Naive B cell (primary cell): Measurements from ENCODE around the gene AP2A1. TPM values are rescaled to one million over a fixed set of nuclear protein-coding genes. Genes with fewer than 3 reads are reported as not detected.

ENCODE experiments used
- ATAC-seq, 2 donors: fragments of 150-1000 bp; cut with Tn5 transposase; 2 replicates each; pipeline ENCODE4 v1.10.0; 2021; ENCODE audit warnings: low read depth in 2 of 2, mild to moderate bottlenecking in 2 of 2, moderate library complexity in 2 of 2
- DNase-seq: peaks from one replicate; pipeline ENCODE4 v3.0.0; 2022
- H3K27ac Mint-ChIP-seq, 6 donors: one replicate each; pipeline ENCODE4 v1.8.0; 2020 to 2022; ENCODE audit warnings: mild to moderate bottlenecking in 6 of 6, mixed read lengths in 6 of 6, moderate library complexity in 5 of 6, inconsistent platforms in 2 of 6
- H3K27me3 Mint-ChIP-seq, 3 donors: one replicate each; pipeline ENCODE4 v1.8.0; 2021 to 2022; ENCODE audit warnings: mixed read lengths in 3 of 3, mild to moderate bottlenecking in 1 of 3
- H3K36me3 Mint-ChIP-seq, 2 donors: one replicate each; pipeline ENCODE4 v1.8.0; 2020 to 2022; ENCODE audit warnings: mixed read lengths in 2 of 2, inconsistent platforms in 1 of 2, mild to moderate bottlenecking in 1 of 2
- H3K4me1 Mint-ChIP-seq, 3 donors: one replicate each; pipeline ENCODE4 v1.8.0; 2020 to 2022; ENCODE audit warnings: mixed read lengths in 3 of 3, inconsistent platforms in 1 of 3, mild to moderate bottlenecking in 1 of 3, moderate library complexity in 1 of 3
- H3K4me3 Mint-ChIP-seq, 8 donors: one replicate each; pipeline ENCODE4 v1.8.0; 2020 to 2022; ENCODE audit warnings: mild to moderate bottlenecking in 8 of 8, mixed read lengths in 8 of 8, moderate library complexity in 8 of 8, inconsistent platforms in 2 of 8
- H3K9me3 Mint-ChIP-seq, 7 donors: one replicate each; pipeline ENCODE4 v1.8.0; 2020 to 2022; ENCODE audit warnings: mixed read lengths in 7 of 7, mild to moderate bottlenecking in 5 of 7, inconsistent platforms in 2 of 7, moderate library complexity in 1 of 7
- polyA plus RNA-seq, 6 donors: library from polyadenylated mRNA; unstranded; fragments of 300-500 nt; fragmentation: Illumina TruSeq; gene quantifications; one replicate each; pipeline ENCODE4 v1.2.3, GENCODE V29; 2021; ENCODE audit warnings: low read depth in 6 of 6

The AP2A1 gene
- polyA plus RNA-seq, 6 donors from 2014 or later, result 3.9 to 8.0 (median 5.0) TPM

DNA sequence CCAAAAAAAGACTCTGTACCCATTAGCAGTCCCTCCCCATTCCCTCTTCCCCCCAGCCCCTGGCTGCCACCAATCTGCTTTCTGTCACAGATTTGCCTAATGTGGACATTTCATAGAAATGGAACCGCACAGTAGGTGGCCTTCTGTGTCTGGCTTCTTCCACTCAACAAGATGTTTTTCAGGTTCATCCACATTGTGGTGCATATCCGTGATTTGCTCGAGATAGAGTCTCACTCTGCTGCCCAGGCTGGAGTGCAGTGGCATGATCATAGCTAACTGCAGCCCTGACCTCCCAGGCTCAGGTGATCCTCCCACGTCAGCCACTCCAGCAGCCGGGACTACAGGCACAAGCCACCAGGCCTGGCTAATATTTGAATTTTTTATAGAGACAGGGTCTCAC is 20.9 kb downstream of the AP2A1 start:
- Mint-ChIP-seq H3K27me3 (no peaks in the 10 kb centered on the region), H3K27ac (peak overlapping the region in 1 of 6 donors; percentile 42), H3K9me3 (no peaks in the 10 kb centered on the region), H3K4me1 (peaks cover 13 to 37% (median 19%) of the 10 kb centered on the region in 3 donors), H3K4me3 (no peak overlapping the region), H3K36me3 (peaks cover 23 to 24% of the 10 kb centered on the region in 2 donors)
- DNase-seq, result no peak
- ATAC-seq, result no peak

DNA sequence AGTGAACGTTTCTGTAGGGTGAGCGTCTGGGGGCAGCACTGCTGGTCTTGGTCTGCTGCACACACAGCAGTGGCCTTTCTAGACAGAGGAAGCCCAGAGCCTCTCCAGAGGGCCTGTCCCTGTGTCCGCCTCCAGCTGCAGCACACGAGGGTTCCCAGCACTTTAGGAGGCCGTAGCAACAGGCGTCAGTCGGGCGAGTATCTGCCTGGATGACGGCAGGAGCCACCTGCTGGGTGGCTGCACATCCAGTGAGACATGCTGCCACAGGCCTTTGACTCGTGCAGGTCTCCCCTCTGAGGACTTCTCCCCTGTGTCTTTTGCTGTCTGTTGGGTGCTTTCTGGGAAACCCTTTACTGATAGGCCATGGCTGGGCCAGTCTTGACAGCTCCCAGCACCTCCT is 22.1 kb downstream of the AP2A1 start:
- no peaks in the 10 kb centered on the region for H3K27me3 Mint-ChIP-seq
- H3K4me3 Mint-ChIP-seq, result no peak overlapping the region
- peak overlapping the region in 1 of 6 donors; percentile 39 for H3K27ac Mint-ChIP-seq
- ATAC-seq (no peak), DNase-seq (no peak)
- H3K4me1 Mint-ChIP-seq, result peaks cover 14 to 30% (median 19%) of the 10 kb centered on the region in 3 donors
- no peaks in the 10 kb centered on the region for H3K9me3 Mint-ChIP-seq
- peaks cover 18 to 20% of the 10 kb centered on the region in 2 donors for H3K36me3 Mint-ChIP-seq

DNA sequence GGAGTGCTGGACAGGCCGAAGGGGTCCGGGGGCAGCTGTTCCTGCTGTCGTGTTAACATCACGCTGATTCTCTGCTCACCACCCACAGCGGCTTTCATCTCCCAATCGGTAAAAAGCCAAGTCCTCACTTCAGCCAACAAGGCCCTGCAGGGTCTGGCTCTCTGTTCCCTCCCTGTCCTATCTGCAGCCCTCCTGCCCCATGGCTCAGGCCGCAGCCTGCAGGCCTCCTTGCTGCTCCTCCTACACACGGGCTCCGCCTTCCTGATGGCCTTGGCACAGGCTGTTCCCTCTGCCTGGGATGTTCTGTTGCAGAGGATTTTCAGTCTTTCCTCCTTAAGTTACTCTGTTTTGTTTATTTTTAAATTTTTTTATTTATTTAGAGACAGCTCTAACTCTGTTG is 24.1 kb downstream of the AP2A1 start:
- peaks cover 8% of the 10 kb centered on the region in 2 donors for H3K36me3 Mint-ChIP-seq
- DNase-seq (no peak), ATAC-seq (no peak)
- H3K4me3 Mint-ChIP-seq, result no peak overlapping the region
- H3K9me3 Mint-ChIP-seq, result no peaks in the 10 kb centered on the region
- H3K27ac Mint-ChIP-seq, result peak overlapping the region in 1 of 6 donors; percentile 47
- H3K27me3 Mint-ChIP-seq, result no peaks in the 10 kb centered on the region
- peaks cover 14 to 23% (median 14%) of the 10 kb centered on the region in 3 donors for H3K4me1 Mint-ChIP-seq

DNA sequence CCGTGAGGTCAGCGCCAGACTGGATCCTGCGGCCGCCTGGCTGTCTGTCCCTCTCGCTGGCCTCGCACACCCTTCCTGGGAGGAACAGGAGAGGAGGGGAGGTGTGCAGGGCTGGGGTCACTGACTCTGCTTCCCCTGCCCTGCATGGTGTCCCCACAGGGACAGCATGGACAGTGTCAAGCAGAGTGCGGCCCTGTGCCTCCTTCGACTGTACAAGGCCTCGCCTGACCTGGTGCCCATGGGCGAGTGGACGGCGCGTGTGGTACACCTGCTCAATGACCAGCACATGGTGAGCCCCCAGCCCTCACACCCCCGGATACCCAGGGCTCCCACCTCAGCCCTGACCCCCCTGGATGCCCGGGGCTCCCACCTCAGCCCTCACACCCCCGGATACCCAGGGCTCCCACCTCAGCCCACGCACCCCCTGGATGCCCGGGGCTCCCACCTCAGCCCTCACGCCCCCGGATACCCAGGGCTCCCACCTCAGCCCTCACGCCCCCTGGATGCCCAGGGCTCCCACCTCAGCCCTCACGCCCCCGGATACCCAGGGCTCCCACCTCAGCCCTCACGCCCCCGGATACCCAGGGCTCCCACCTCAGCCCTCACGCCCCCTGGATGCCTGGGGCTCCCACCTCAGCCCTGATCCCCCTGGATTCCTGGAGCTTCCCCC is 25.1 kb downstream of the AP2A1 start:
- H3K4me1 Mint-ChIP-seq, result peaks cover 7 to 23% (median 12%) of the 10 kb centered on the region in 3 donors
- H3K36me3 Mint-ChIP-seq, result peaks cover 14 to 16% of the 10 kb centered on the region in 2 donors
- H3K27me3 Mint-ChIP-seq, result no peaks in the 10 kb centered on the region
- H3K4me3 Mint-ChIP-seq, result no peak overlapping the region
- H3K27ac Mint-ChIP-seq, result peak overlapping the region in 1 of 6 donors; percentile 85
- H3K9me3 Mint-ChIP-seq, result no peaks in the 10 kb centered on the region
- no peak for ATAC-seq
- no peak for DNase-seq

DNA sequence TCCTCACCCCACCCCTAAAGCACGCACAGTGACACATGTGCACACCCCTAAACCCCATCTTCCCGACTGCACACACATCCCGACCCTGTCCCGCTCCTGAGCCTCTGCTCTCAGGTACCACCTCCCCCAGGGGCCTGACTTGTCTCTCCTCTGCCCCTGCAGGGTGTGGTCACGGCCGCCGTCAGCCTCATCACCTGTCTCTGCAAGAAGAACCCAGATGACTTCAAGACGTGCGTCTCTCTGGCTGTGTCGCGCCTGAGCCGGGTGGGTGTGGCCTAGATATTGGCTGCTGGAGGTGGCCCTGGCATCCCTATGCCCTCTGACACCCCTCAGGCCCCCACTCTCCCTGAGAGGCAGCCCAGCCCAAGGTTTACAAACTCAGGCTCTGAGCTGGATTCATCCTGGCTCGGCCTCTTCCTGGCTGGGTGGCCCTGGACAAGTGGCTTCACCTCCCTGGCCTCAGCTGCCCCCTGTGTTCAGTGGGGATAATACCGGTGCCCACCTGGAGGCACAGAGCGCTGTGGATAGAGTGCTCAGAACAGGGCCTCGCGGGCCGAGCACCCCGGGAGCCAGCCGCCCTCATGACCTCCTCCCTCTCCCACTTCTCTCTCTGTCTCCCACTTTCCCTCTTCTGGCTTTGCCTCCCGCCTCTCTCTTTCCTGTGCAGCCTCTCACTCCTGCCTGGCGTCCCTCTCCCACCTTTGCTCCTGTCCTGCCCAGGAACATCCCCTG is 26.2 kb downstream of the AP2A1 start:
- H3K36me3 Mint-ChIP-seq, result peaks cover 14 to 17% of the 10 kb centered on the region in 2 donors
- H3K9me3 Mint-ChIP-seq, result no peaks in the 10 kb centered on the region
- no peaks in the 10 kb centered on the region for H3K27me3 Mint-ChIP-seq
- DNase-seq (no peak), ATAC-seq (no peak)
- H3K27ac Mint-ChIP-seq, result no peak overlapping the region
- no peak overlapping the region for H3K4me3 Mint-ChIP-seq
- H3K4me1 Mint-ChIP-seq, result peaks cover 7 to 23% (median 12%) of the 10 kb centered on the region in 3 donors

DNA sequence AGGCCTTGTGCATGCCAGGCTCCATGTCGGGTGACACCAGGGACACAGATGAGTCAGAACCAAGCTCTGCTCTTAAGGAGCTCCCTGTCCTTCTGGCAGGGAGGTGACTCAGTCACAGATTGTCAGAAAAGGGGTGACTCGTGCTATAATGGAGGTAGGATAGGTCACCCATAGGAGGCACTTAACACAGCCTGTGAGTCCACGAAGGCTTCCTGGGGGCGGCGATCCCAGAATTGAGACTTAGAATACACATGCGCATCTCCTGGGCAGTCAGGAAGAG is 26.7 kb downstream of the AP2A1 start:
- no peak overlapping the region for H3K4me3 Mint-ChIP-seq
- H3K27me3 Mint-ChIP-seq, result no peaks in the 10 kb centered on the region
- peaks cover 10 to 22% of the 10 kb centered on the region in 2 donors for H3K36me3 Mint-ChIP-seq

DNA sequence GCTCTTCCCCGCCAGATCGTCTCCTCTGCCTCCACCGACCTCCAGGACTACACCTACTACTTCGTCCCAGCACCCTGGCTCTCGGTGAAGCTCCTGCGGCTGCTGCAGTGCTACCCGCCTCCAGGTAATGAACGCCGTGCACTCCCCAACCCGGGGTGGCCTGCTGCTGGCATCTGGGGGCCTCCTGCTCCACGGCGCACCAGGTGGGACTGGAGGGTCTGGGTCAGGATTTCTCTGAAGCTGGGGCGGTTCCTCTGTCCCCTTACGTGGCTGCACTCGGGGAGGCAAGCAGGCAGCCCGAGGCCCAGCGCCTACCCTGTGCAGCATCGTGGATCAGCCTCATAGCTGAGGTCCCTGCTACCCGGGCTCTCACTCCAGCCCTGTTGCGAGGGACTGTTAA is 28.8 kb downstream of the AP2A1 start:
- peaks cover 2 to 11% (median 7%) of the 10 kb centered on the region in 3 donors for H3K4me1 Mint-ChIP-seq
- ATAC-seq (no peak), DNase-seq (no peak)
- H3K9me3 Mint-ChIP-seq, result no peaks in the 10 kb centered on the region
- H3K27me3 Mint-ChIP-seq, result no peaks in the 10 kb centered on the region
- H3K27ac Mint-ChIP-seq, result no peak overlapping the region
- H3K36me3 Mint-ChIP-seq, result peaks cover 6 to 23% of the 10 kb centered on the region in 2 donors
- H3K4me3 Mint-ChIP-seq, result no peak overlapping the region

More for the DNA sequence above, 26.7 kb downstream of the AP2A1 start:
- DNase-seq (no peak), ATAC-seq (no peak)
- no peaks in the 10 kb centered on the region for H3K9me3 Mint-ChIP-seq
- no peak overlapping the region for H3K27ac Mint-ChIP-seq
- H3K4me1 Mint-ChIP-seq, result peaks cover 7 to 19% (median 7%) of the 10 kb centered on the region in 3 donors

DNA sequence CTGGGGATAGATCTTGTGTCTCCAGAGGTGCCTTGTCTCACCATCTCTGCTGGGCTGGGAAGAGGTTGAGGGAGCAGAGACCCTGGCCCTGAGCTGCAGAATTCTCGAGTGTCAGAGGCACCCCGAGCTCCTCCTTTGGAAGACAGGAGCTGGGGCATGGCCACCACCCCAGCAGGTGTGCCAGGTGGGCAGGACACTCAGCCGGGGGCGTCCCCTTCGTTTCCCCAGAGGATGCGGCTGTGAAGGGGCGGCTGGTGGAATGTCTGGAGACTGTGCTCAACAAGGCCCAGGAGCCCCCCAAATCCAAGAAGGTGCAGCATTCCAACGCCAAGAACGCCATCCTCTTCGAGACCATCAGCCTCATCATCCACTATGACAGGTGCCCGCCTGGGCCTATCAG is 31.8 kb downstream of the AP2A1 start:
- Mint-ChIP-seq H3K27me3 (no peaks in the 10 kb centered on the region), H3K4me1 (peaks cover 0 to 6% (median 0%) of the 10 kb centered on the region in 3 donors), H3K36me3 (peaks cover 6 to 23% of the 10 kb centered on the region in 2 donors)

DNA sequence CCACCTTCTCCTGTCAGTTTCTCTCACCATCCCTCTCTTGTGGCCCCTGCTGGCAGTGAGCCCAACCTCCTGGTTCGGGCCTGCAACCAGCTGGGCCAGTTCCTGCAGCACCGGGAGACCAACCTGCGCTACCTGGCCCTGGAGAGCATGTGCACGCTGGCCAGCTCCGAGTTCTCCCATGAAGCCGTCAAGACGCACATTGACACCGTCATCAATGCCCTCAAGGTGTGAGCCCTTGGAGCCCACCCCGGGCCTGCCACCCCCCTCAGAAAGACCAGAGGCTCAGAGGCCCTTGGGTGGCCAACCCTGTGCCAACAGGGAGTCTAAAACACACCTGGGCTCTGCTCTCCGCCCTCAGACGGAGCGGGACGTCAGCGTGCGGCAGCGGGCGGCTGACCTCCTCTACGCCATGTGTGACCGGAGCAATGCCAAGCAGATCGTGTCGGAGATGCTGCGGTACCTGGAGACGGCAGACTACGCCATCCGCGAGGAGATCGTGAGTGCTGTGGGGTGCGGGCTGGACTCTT is 32.5 kb downstream of the AP2A1 start:
- no peak for DNase-seq
- Mint-ChIP-seq H3K9me3 (no peaks in the 10 kb centered on the region), H3K4me1 (peaks cover 0 to 6% (median 0%) of the 10 kb centered on the region in 3 donors), H3K27me3 (no peaks in the 10 kb centered on the region), H3K4me3 (no peak overlapping the region), H3K27ac (peak overlapping the region in 1 of 6 donors; percentile 13), H3K36me3 (peaks cover 6 to 24% of the 10 kb centered on the region in 2 donors)
- ATAC-seq, result no peak

More for the DNA sequence above, 31.8 kb downstream of the AP2A1 start:
- DNase-seq (no peak), ATAC-seq (no peak)
- Mint-ChIP-seq H3K27ac (no peak overlapping the region), H3K4me3 (no peak overlapping the region), H3K9me3 (no peaks in the 10 kb centered on the region)

DNA sequence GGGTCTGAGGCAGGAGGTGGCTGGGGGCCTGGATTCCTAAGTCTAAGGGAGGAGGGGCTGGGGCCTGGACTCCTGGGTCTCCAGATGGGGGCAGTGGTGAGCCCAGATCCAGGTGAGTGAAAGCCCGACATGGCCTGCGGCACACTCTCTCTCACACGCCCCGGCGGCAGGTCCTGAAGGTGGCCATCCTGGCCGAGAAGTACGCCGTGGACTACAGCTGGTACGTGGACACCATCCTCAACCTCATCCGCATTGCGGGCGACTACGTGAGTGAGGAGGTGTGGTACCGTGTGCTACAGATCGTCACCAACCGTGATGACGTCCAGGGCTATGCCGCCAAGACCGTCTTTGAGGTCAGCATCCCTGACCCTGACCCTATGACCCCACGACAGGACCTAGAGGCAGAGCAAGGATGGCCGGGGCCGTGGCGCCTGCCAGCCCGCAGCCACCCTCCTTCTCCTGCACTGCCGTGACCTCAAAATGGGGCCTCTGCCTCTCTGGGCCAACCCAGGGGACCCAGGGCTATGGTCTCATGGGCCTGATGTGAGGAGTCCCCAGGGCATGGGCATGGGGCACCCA is 33.1 kb downstream of the AP2A1 start:
- no peak overlapping the region for H3K4me3 Mint-ChIP-seq
- H3K4me1 Mint-ChIP-seq, result peaks cover 0 to 6% (median 0%) of the 10 kb centered on the region in 3 donors
- no peaks in the 10 kb centered on the region for H3K9me3 Mint-ChIP-seq
- ATAC-seq (no peak), DNase-seq (no peak)
- peak overlapping the region in 1 of 6 donors; percentile 38 for H3K27ac Mint-ChIP-seq
- no peaks in the 10 kb centered on the region for H3K27me3 Mint-ChIP-seq
- peaks cover 6 to 24% of the 10 kb centered on the region in 2 donors for H3K36me3 Mint-ChIP-seq

DNA sequence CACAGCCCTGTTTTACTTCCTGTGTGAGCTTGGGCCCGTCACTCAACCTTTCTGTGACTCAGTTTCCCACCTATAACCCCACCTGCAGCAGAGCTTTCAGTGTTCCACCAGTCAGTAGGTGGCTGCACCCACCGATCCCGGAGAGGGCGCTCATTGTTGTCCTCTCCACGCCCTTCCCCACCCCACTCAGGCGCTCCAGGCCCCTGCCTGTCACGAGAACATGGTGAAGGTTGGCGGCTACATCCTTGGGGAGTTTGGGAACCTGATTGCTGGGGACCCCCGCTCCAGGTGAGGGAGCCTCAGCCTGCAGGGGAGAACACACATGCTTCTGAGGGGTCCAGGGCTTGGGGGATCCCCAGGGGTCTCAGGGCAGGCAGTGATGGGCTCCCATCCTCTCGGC is 34.0 kb downstream of the AP2A1 start:
- Mint-ChIP-seq H3K36me3 (peaks cover 6 to 24% of the 10 kb centered on the region in 2 donors), H3K4me1 (peaks cover 0 to 6% (median 0%) of the 10 kb centered on the region in 3 donors)

DNA sequence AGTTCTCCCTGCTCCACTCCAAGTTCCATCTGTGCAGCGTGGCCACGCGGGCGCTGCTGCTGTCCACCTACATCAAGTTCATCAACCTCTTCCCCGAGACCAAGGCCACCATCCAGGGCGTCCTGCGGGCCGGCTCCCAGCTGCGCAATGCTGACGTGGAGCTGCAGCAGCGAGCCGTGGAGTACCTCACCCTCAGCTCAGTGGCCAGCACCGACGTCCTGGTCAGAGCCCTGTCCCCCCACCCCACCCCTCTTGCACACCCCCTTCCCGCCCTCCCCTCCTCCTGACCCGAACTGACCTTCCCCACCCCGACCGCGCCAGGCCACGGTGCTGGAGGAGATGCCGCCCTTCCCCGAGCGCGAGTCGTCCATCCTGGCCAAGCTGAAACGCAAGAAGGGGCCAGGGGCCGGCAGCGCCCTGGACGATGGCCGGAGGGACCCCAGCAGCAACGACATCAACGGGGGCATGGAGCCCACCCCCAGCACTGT is 34.6 kb downstream of the AP2A1 start:
- DNase-seq (no peak), ATAC-seq (no peak)
- Mint-ChIP-seq H3K4me1 (peaks cover 3 to 9% (median 5%) of the 10 kb centered on the region in 3 donors), H3K9me3 (no peaks in the 10 kb centered on the region), H3K27me3 (no peaks in the 10 kb centered on the region), H3K27ac (no peak overlapping the region), H3K36me3 (peaks cover 4 to 27% of the 10 kb centered on the region in 2 donors), H3K4me3 (no peak overlapping the region)

More for the DNA sequence above, 34.0 kb downstream of the AP2A1 start:
- no peaks in the 10 kb centered on the region for H3K9me3 Mint-ChIP-seq
- ATAC-seq (no peak), DNase-seq (no peak)
- H3K4me3 Mint-ChIP-seq, result no peak overlapping the region
- H3K27ac Mint-ChIP-seq, result peak overlapping the region in 2 of 6 donors; percentile 22 to 50
- no peaks in the 10 kb centered on the region for H3K27me3 Mint-ChIP-seq

DNA sequence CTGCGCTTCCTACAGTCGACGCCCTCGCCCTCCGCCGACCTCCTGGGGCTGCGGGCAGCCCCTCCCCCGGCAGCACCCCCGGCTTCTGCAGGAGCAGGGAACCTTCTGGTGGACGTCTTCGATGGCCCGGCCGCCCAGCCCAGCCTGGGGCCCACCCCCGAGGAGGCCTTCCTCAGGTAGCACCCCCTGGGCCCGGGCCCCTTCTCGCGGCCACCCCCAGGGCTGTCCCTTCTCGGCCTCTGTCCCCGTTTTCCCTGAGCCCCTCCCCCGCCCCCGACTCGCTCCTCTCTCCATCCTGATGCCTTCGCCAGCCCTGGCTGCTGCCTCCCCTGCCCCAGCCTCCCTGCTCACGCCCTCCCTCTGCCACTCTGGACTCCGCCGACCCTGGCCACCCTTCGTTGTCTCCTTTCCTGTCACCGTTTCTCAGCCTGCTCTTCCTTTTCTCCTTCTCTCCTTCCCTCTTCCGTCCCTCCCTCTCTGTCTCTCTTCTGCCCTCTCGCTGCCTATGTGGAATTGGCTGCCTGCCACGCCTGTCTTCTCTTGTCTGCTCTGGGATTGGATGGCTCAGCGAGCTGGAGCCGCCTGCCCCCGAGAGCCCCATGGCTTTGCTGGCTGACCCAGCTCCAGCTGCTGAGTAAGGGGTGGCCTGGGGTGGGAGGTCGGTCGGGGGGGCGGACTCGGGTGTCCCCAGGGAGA is 35.3 kb downstream of the AP2A1 start:
- no peaks in the 10 kb centered on the region for H3K27me3 Mint-ChIP-seq
- peak overlapping the region in 1 of 6 donors; percentile 95 for H3K27ac Mint-ChIP-seq
- peaks cover 5 to 8% (median 8%) of the 10 kb centered on the region in 3 donors for H3K4me1 Mint-ChIP-seq
- H3K9me3 Mint-ChIP-seq, result no peaks in the 10 kb centered on the region
- no peak overlapping the region for H3K4me3 Mint-ChIP-seq
- DNase-seq (no peak), ATAC-seq (no peak)
- H3K36me3 Mint-ChIP-seq, result peaks cover 0 to 24% of the 10 kb centered on the region in 2 donors
